Spleen (tissue), 11 donors: ENCODE results near the gene SIGLECL1. TPM values are rescaled to one million over a fixed set of nuclear protein-coding genes. Genes with fewer than 3 reads are reported as not detected.
A peak's percentile ranks its signal among the peaks of the same experiment; 100 is the strongest.

ENCODE experiments used
- DNase-seq: peaks from one replicate; pipeline ENCODE4 v3.0.0-alpha.2; 2020
- H3K27ac ChIP-seq, 8 donors: fragments of 200-600 bp; sonication (generic) in 7 of 8; 1 replicate in 4 of 8; 2 replicates in 4 of 8; pipeline versions ENCODE4 v1.5.0 to v1.8.0; 2016 to 2021; ENCODE audit warnings: inconsistent platforms in 4 of 8, mild to moderate bottlenecking in 4 of 8, moderate library complexity in 1 of 8
- H3K27me3 ChIP-seq, 7 donors: fragments of 200-600 bp; sonication (generic) in 6 of 7; replicated peaks in 1 of 7; 1 replicate in 4 of 7; 2 replicates in 3 of 7; pipeline versions ENCODE4 v1.5.0 to v1.8.0; 2016 to 2021; ENCODE audit warnings: inconsistent platforms in 3 of 7, mild to moderate bottlenecking in 1 of 7
- H3K36me3 ChIP-seq, 6 donors: fragments of 200-600 bp; sonication (generic) in 5 of 6; 1 replicate in 4 of 6; 2 replicates in 2 of 6; pipeline versions ENCODE4 v1.5.0 to v1.8.0; 2016 to 2021; ENCODE audit warnings: inconsistent platforms in 2 of 6
- H3K4me1 ChIP-seq, 6 donors: fragments of 200-600 bp; sonication (generic) in 5 of 6; 1 replicate in 3 of 6; 2 replicates in 3 of 6; pipeline versions ENCODE4 v1.5.0 to v1.8.0; 2016 to 2021; ENCODE audit warnings: inconsistent platforms in 3 of 6
- H3K4me3 ChIP-seq, 8 donors: fragments of 200-600 bp; sonication (generic) in 7 of 8; 1 replicate in 4 of 8; 2 replicates in 4 of 8; pipeline versions ENCODE4 v1.5.0 to v1.8.0; 2016 to 2021; ENCODE audit warnings: inconsistent platforms in 4 of 8, mild to moderate bottlenecking in 4 of 8, moderate library complexity in 2 of 8
- H3K9me3 ChIP-seq, 8 donors: fragments of 200-600 bp; sonication (generic) in 7 of 8; 1 replicate in 4 of 8; 2 replicates in 4 of 8; pipeline versions ENCODE4 v1.5.0 to v1.8.0; 2016 to 2021; ENCODE audit warnings: inconsistent platforms in 4 of 8
- CTCF ChIP-seq, 11 experiments: fragments of 200-600 bp in 7 of 11; fragments of 450-650 bp in 4 of 11; sonication (generic) in 4 of 11; IDR thresholded peaks in 8 of 11; conservative IDR thresholded peaks in 3 of 11; 1 replicate in 7 of 11; 2 replicates in 4 of 11; pipeline versions ENCODE4 v1.4.0 to v1.8.0; 2016 to 2021; ENCODE audit warnings: antibody characterized with exemption in 11 of 11, inconsistent platforms in 4 of 11, mild to moderate bottlenecking in 1 of 11
- POLR2A ChIP-seq, 3 donors: fragments of 450-650 bp; IDR thresholded peaks; one replicate each; pipeline ENCODE4 v1.5.1; 2017; ENCODE audit warnings: antibody characterized with exemption in 3 of 3, mild to moderate bottlenecking in 1 of 3
- POLR2AphosphoS5 ChIP-seq, 3 donors: sonication (generic); formaldehyde crosslinking; IDR thresholded peaks; one replicate each; pipeline ENCODE4 v1.5.1; 2017; ENCODE audit warnings: antibody characterized with exemption in 3 of 3
- WGBS, 5 donors: extraction: QIAGEN DNeasy Blood & Tissue Kit in 3 of 5; methylation state at CpG; one replicate each; pipeline versions ENCODE4 v1.1.5 to v1.1.7; 2013 to 2018; 5-methylcytosine and 5-hydroxymethylcytosine counted together
- intact Hi-C: fragments of 100-400 bp; cut with DNase I; formaldehyde crosslinking; loops from one replicate; pipeline ENCODE4 v1.15.0; 2023; ENCODE audit warnings: low total_unique reads
- polyA plus RNA-seq, 3 donors: library from polyadenylated mRNA; stranded (reverse); fragments of 200-250 nt; gene quantifications; one replicate each; pipeline ENCODE4 v1.2.1, GENCODE V29; 2013
- total RNA-seq, 7 donors: library from RNA; depleted of rRNA in 3 of 7; stranded (reverse); fragments of >200 nt in 3 of 7; fragmentation: NEBNext Ultra II Directional in 4 of 7; extraction: Animal tissue kit (Norgen Biotek cat#: 25700) in 4 of 7; gene quantifications; one replicate each; pipeline versions ENCODE4 v1.1.0 to v1.2.1, GENCODE V29; 2016 to 2021
- donor health status: healthy with polysubstance abuse.
- donor health status: DM: no; HTN: no; CAD: no; lungs with moderate emphysema.
- donor health status: DM: no; HTN: no; CAD: no.
- donor health status: Bipolar disorder and iron deficiency.
- donor health status: healthy.
- donor health status: DM: no; HTN: no; CAD: no.
- donor health status: DM: yes; HTN: yes; CAD: no.

The SIGLECL1 gene
- total and polyA plus RNA-seq, 10 donors, result 0.26 to 0.88 TPM; not detected in 8

GRCh38 chr19:51251468-51251820, 564 bp downstream of the SIGLECL1 start:
- Histone ChIP-seq H3K9me3 (peaks cover 0 to 6% (median 0%) of the 10 kb centered on the region in 8 donors), H3K4me1 (peaks cover 0 to 9% (median 2%) of the 10 kb centered on the region in 6 donors), H3K36me3 (no peaks in the 10 kb centered on the region), H3K27ac (no peak overlapping the region), H3K27me3 (peaks cover 0 to 36% (median 0%) of the 10 kb centered on the region in 7 donors), H3K4me3 (no peak overlapping the region)
- intact Hi-C loops, result no loop called here
- TF ChIP-seq POLR2AphosphoS5 (IDR thresholded peaks at IDR 0.05) (no peak), CTCF (IDR thresholded peaks at IDR 0.05 in 8 of 11, conservative IDR thresholded peaks at IDR 0.05 in 3 of 11) (no peak), POLR2A (IDR thresholded peaks at IDR 0.05) (no peak)
- 77 to 88% (median 83%) methylated on average over 9 of the region's 9 CpGs for WGBS, 5 donors
- DNase-seq, result no peak

GRCh38 chr19:51252306-51253079, 1.6 kb downstream of the SIGLECL1 start:
- intact Hi-C loops, result no loop called here
- H3K27ac ChIP-seq, result peak overlapping the region in 4 of 8 donors; percentile 51 to 60 (median 53)
- no peaks in the 10 kb centered on the region for H3K36me3 ChIP-seq
- H3K4me1 ChIP-seq, result peaks cover 0 to 9% (median 0%) of the 10 kb centered on the region in 6 donors
- TF ChIP-seq CTCF (IDR thresholded peaks at IDR 0.05 in 8 of 11, conservative IDR thresholded peaks at IDR 0.05 in 3 of 11), result no peak
- TF ChIP-seq POLR2A (IDR thresholded peaks at IDR 0.05), result no peak
- TF ChIP-seq POLR2AphosphoS5 (IDR thresholded peaks at IDR 0.05), result no peak
- 67 to 83% (median 72%) methylated on average over 9 of the region's 9 CpGs for WGBS, 5 donors
- DNase-seq, result no peak
- peaks cover 0 to 6% (median 0%) of the 10 kb centered on the region in 8 donors for H3K9me3 ChIP-seq
- H3K27me3 ChIP-seq, result peaks cover 0 to 36% (median 0%) of the 10 kb centered on the region in 7 donors
- no peak overlapping the region for H3K4me3 ChIP-seq

GRCh38 chr19:51253088-51253806, 2.4 kb downstream of the SIGLECL1 start:
- Histone ChIP-seq H3K27me3 (peaks cover 0 to 36% (median 0%) of the 10 kb centered on the region in 7 donors), H3K4me1 (peaks cover 0 to 12% (median 2%) of the 10 kb centered on the region in 6 donors), H3K4me3 (no peak overlapping the region), H3K36me3 (no peaks in the 10 kb centered on the region), H3K9me3 (peaks cover 0 to 6% (median 0%) of the 10 kb centered on the region in 8 donors), H3K27ac (peak overlapping the region in 5 of 8 donors; percentile 39 to 60 (median 51))
- WGBS, 5 donors, result 73 to 79% (median 75%) methylated on average over 1 of the region's 1 CpG
- TF ChIP-seq POLR2A (IDR thresholded peaks at IDR 0.05) (no peak), POLR2AphosphoS5 (IDR thresholded peaks at IDR 0.05) (no peak), CTCF (IDR thresholded peaks at IDR 0.05 in 8 of 11, conservative IDR thresholded peaks at IDR 0.05 in 3 of 11) (no peak)
- no peak for DNase-seq
- intact Hi-C loops, result no loop called here

GRCh38 chr19:51256155-51256625, 5.3 kb downstream of the SIGLECL1 start:
- intact Hi-C loops, result no loop called here
- no peak overlapping the region for H3K27ac ChIP-seq

More at GRCh38 chr19:51256155-51256625, 5.3 kb downstream of the SIGLECL1 start:
- H3K36me3 ChIP-seq, result no peaks in the 10 kb centered on the region
- TF ChIP-seq POLR2AphosphoS5 (IDR thresholded peaks at IDR 0.05) (no peak), CTCF (IDR thresholded peaks at IDR 0.05 in 8 of 11, conservative IDR thresholded peaks at IDR 0.05 in 3 of 11) (no peak), POLR2A (IDR thresholded peaks at IDR 0.05) (no peak)
- no peak overlapping the region for H3K4me3 ChIP-seq
- DNase-seq, result no peak
- 56 to 72% (median 68%) methylated on average over 2 of the region's 2 CpGs for WGBS, 5 donors
- no peaks in the 10 kb centered on the region for H3K9me3 ChIP-seq
- H3K27me3 ChIP-seq, result peaks cover 0 to 35% (median 0%) of the 10 kb centered on the region in 7 donors
- peaks cover 0 to 17% (median 6%) of the 10 kb centered on the region in 6 donors for H3K4me1 ChIP-seq
